ENCODE measurements around the gene CFAP298.

DNA sequence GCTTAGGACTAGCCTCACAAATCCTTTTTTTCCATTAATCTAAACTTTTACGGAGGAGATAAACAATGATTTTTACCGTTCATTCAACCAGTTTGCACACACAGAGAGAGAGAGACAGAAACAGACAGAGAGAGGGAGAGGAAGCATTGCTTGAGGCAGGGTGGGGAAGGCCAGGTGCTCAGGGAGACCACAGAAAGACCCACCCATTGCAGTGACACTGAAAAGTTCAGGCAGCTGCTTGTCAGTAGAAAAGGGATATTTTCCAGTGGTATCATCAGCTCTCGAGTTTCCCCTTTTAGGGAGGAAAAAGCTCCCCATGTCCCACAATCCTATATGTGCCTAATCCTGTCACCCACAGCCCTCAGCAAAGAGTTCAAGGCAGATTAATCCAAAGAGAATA is 54.1 kb downstream of the CFAP298 start:
- no peak for TF ChIP-seq ZFP30 (CRISPR knock-in tag; IDR thresholded peaks at IDR 0.05)
- TF ChIP-seq RARB (CRISPR knock-in tag; IDR thresholded peaks at IDR 0.05) = no peak
- TF ChIP-seq ESRRG (CRISPR knock-in tag; IDR thresholded peaks at IDR 0.05) = no peak
- no peak for TF ChIP-seq ZNF8 (CRISPR knock-in tag; IDR thresholded peaks at IDR 0.05)
- TF ChIP-seq, protein P1, sequence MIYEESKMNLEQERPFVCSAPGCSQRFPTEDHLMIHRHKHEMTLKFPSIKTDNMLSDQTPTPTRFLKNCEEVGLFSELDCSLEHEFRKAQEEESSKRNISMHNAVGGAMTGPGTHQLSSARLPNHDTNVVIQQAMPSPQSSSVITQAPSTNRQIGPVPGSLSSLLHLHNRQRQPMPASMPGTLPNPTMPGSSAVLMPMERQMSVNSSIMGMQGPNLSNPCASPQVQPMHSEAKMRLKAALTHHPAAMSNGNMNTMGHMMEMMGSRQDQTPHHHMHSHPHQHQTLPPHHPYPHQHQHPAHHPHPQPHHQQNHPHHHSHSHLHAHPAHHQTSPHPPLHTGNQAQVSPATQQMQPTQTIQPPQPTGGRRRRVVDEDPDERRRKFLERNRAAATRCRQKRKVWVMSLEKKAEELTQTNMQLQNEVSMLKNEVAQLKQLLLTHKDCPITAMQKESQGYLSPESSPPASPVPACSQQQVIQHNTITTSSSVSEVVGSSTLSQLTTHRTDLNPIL (CRISPR knock-in tag; IDR thresholded peaks at IDR 0.05; ENCODE audit: low read depth) = no peak
- TF ChIP-seq, protein P2, sequence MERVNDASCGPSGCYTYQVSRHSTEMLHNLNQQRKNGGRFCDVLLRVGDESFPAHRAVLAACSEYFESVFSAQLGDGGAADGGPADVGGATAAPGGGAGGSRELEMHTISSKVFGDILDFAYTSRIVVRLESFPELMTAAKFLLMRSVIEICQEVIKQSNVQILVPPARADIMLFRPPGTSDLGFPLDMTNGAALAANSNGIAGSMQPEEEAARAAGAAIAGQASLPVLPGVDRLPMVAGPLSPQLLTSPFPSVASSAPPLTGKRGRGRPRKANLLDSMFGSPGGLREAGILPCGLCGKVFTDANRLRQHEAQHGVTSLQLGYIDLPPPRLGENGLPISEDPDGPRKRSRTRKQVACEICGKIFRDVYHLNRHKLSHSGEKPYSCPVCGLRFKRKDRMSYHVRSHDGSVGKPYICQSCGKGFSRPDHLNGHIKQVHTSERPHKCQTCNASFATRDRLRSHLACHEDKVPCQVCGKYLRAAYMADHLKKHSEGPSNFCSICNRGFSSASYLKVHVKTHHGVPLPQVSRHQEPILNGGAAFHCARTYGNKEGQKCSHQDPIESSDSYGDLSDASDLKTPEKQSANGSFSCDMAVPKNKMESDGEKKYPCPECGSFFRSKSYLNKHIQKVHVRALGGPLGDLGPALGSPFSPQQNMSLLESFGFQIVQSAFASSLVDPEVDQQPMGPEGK (CRISPR knock-in tag; IDR thresholded peaks at IDR 0.05; ENCODE audit: borderline replicate concordance) = no peak
- no peak for TF ChIP-seq ARNTL (CRISPR knock-in tag; IDR thresholded peaks at IDR 0.05; ENCODE audit: borderline replicate concordance, low read depth)
- TF ChIP-seq, protein P3, sequence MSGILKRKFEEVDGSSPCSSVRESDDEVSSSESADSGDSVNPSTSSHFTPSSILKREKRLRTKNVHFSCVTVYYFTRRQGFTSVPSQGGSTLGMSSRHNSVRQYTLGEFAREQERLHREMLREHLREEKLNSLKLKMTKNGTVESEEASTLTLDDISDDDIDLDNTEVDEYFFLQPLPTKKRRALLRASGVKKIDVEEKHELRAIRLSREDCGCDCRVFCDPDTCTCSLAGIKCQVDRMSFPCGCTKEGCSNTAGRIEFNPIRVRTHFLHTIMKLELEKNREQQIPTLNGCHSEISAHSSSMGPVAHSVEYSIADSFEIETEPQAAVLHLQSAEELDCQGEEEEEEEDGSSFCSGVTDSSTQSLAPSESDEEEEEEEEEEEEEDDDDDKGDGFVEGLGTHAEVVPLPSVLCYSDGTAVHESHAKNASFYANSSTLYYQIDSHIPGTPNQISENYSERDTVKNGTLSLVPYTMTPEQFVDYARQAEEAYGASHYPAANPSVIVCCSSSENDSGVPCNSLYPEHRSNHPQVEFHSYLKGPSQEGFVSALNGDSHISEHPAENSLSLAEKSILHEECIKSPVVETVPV (CRISPR knock-in tag; IDR thresholded peaks at IDR 0.05) = no peak
- TF ChIP-seq, protein P4, sequence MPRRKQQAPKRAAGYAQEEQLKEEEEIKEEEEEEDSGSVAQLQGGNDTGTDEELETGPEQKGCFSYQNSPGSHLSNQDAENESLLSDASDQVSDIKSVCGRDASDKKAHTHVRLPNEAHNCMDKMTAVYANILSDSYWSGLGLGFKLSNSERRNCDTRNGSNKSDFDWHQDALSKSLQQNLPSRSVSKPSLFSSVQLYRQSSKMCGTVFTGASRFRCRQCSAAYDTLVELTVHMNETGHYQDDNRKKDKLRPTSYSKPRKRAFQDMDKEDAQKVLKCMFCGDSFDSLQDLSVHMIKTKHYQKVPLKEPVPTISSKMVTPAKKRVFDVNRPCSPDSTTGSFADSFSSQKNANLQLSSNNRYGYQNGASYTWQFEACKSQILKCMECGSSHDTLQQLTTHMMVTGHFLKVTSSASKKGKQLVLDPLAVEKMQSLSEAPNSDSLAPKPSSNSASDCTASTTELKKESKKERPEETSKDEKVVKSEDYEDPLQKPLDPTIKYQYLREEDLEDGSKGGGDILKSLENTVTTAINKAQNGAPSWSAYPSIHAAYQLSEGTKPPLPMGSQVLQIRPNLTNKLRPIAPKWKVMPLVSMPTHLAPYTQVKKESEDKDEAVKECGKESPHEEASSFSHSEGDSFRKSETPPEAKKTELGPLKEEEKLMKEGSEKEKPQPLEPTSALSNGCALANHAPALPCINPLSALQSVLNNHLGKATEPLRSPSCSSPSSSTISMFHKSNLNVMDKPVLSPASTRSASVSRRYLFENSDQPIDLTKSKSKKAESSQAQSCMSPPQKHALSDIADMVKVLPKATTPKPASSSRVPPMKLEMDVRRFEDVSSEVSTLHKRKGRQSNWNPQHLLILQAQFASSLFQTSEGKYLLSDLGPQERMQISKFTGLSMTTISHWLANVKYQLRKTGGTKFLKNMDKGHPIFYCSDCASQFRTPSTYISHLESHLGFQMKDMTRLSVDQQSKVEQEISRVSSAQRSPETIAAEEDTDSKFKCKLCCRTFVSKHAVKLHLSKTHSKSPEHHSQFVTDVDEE (CRISPR knock-in tag; IDR thresholded peaks at IDR 0.05) = no peak
- TF ChIP-seq ZFP3 (CRISPR knock-in tag; IDR thresholded peaks at IDR 0.05) = no peak
- no peak for TF ChIP-seq OSR1 (CRISPR knock-in tag; IDR thresholded peaks at IDR 0.05)

All from SK-N-SH treated with all-trans-retinoic acid at 6 μM for 48 hours (cell line).